HCT116 (cell line): ENCODE data around the gene PRPF31.

Experiments
- POLR2A ChIP-seq: IDR thresholded peaks from 2 replicates; pipeline ENCODE4 v1.7.0; 2011; ENCODE audit warnings: borderline replicate concordance; ENCODE audit not compliant: insufficient read depth, insufficient read length; ENCODE audit errors: extremely low read depth
- POLR2AphosphoS5 ChIP-seq: IDR thresholded peaks from 2 replicates; pipeline ENCODE4 v1.6.1; 2011; ENCODE audit warnings: mild to moderate bottlenecking, low read depth, low read length, moderate library complexity
- ZNF274 ChIP-seq: fragments of 200-500 bp; sonication (Bioruptor generic); IDR thresholded peaks from 2 replicates; pipeline ENCODE4 v1.6.1; 2014; ENCODE audit warnings: mild to moderate bottlenecking, low read depth, low read length, inconsistent platforms
- TF ChIP-seq, protein P1 (sequence below): IDR thresholded peaks from 2 replicates; pipeline ENCODE4 v1.6.1; 2012
- TF ChIP-seq, protein P2 (sequence below), 3 experiments: fragments of 200-600 bp in 1 of 3; sonication (generic) in 1 of 3; IDR thresholded peaks in 2 of 3; conservative IDR thresholded peaks in 1 of 3; 2 replicates each; pipeline ENCODE4 v1.5.1; 2012 to 2017; ENCODE audit warnings: low read depth in 2 of 3, low read length in 2 of 3, antibody characterized with exemption in 1 of 3, borderline replicate concordance in 1 of 3, control low read depth in 1 of 3, mild to moderate bottlenecking in 1 of 3, mixed read lengths in 1 of 3, mixed run types in 1 of 3, moderate library complexity in 1 of 3; ENCODE audit not compliant: insufficient read depth in 1 of 3

DNA sequence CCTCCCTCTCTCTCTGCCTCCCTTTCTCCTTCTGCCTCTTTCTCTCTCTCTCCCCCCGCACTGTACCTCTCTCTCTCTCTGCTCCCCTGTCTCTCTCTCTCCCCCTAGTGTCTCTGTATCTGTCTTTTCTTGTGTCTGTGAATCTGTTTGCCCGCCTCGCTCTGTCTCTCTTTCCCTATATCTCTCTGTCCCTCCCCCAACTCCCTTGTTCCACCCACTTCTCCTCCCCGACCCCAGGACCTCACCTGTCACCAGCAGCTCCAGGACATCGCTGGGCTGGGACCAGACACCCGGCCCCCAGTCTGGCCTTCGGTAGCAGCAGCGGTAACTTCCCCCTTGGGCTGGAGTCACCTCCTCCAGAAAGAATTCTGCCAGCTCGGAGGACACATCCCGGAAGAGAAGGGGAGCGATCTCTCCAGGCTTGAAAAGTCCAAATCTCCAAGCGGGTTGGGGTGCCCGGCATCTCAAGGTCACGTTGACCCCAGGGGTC lies 18.9 kb upstream of the PRPF31 start:
- no peak for TF ChIP-seq POLR2A
- TF ChIP-seq, protein P1, sequence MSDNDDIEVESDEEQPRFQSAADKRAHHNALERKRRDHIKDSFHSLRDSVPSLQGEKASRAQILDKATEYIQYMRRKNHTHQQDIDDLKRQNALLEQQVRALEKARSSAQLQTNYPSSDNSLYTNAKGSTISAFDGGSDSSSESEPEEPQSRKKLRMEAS: no peak; the same call in 1 of the 2 replicates
- TF ChIP-seq ZNF274: no peak
- TF ChIP-seq POLR2AphosphoS5: no peak
- TF ChIP-seq, protein P2, sequence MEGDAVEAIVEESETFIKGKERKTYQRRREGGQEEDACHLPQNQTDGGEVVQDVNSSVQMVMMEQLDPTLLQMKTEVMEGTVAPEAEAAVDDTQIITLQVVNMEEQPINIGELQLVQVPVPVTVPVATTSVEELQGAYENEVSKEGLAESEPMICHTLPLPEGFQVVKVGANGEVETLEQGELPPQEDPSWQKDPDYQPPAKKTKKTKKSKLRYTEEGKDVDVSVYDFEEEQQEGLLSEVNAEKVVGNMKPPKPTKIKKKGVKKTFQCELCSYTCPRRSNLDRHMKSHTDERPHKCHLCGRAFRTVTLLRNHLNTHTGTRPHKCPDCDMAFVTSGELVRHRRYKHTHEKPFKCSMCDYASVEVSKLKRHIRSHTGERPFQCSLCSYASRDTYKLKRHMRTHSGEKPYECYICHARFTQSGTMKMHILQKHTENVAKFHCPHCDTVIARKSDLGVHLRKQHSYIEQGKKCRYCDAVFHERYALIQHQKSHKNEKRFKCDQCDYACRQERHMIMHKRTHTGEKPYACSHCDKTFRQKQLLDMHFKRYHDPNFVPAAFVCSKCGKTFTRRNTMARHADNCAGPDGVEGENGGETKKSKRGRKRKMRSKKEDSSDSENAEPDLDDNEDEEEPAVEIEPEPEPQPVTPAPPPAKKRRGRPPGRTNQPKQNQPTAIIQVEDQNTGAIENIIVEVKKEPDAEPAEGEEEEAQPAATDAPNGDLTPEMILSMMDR (IDR thresholded peaks at IDR 0.05 in 2 of 3, conservative IDR thresholded peaks at IDR 0.05 in 1 of 3; ENCODE audit: borderline replicate concordance in 1 of 3, insufficient read depth in 1 of 3, low read depth in 2 of 3, low read length in 2 of 3): peak in 1 of 3 experiments; percentile 39; a peak in 3 of 6 replicates
